ENCODE data around the gene TMEM132E.

The TMEM132E gene

DNA sequence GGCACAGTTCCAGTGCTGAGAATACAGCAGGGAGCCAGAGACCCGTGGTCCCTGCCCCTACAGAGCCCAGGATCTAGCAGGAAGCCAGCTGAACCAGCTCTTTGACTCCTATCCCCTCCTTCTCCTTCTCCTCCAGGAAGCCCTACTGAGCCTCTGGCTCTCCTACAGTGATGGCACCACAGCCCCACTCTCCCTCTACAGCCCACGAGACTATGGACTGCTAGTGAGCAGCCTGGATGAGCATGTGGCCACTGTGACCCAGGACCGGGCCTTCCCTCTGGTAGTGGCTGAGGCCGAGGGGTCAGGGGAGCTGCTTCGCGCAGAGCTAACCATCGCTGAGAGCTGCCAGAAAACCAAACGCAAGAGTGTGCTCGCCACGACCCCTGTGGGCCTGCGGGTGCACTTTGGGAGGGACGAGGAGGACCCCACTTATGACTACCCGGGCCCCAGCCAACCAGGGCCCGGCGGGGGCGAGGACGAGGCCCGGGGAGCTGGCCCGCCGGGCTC lies 57.7 kb downstream of the TMEM132E start:
- DNase-seq = no peak

- DNase-seq = peak; percentile 89
Measured at GRCh38 chr17:34637548-34638525, 58.5 kb downstream of the TMEM132E start.

DNA sequence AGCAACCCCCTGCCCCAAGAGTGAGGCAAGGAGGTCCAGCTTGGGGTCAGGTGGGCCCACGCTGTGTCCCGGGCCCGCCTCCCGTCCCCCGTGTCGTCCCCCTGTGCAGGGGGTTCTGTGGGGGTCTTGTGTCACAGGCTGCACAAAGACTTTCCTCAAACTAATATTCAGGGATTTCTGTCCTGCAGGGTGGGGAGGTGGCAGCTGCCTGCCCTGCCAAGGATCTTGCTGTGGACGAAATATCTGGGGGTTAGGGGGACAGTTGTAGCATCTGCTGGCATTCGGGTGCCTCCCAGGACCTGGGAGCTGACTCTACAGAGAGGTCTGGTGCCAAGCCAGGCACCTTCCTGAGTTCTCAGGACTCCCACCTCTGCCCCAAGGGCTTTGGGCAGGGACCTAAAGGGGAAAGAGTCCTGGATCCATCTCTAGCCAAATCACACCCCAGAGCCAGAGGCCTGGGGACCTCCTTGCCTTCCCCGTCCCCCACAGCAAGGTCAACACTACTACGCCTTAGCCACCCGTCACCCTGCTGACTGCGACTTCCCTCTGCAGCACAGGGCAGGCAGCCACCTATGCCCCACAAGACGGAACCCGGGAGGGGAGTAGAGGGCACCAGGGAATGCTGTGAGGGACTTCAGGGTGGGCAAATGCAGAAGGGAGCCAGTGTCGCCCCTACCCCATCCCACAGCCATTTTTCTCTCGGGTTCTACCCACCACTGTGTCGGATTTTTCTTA lies 59.3 kb downstream of the TMEM132E start:
- no peak for DNase-seq

GRCh38 chr17:34639706-34640425 lies 60.5 kb downstream of the TMEM132E start:
- DNase-seq = no peak

- no peak for DNase-seq
Measured at GRCh38 chr17:34641368-34641767, 62.0 kb downstream of the TMEM132E start.

DNA sequence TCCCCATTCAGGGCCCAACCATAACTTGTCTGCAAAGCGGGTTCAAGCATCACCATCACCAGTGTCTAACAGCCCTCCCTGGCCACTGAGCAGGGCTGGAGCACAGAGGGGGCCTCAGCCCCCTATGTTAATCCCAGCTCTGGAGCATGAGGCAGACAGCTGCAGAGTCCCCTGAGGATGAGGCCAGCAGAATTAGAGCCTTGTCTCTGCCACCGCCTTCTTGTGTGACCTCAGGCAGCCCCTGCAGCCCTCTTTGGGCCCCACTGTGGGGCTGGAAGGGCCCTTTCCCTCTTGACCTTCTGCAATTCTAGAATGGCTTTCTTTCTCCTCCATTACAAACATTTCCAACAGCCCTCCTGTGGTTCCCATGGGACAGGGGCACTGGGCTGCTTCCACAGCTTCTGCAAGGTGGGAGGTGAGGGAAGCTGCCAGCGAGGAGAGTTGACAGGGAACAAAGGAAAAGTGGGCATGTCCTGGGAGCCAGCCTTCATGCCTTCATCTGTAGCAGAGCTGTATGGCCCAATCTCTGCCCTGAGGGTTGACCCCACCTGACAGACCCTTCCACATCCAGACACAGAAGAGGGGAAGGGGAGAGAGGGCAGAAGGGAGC lies 65.7 kb downstream of the TMEM132E start:
- no peak for DNase-seq

DNA sequence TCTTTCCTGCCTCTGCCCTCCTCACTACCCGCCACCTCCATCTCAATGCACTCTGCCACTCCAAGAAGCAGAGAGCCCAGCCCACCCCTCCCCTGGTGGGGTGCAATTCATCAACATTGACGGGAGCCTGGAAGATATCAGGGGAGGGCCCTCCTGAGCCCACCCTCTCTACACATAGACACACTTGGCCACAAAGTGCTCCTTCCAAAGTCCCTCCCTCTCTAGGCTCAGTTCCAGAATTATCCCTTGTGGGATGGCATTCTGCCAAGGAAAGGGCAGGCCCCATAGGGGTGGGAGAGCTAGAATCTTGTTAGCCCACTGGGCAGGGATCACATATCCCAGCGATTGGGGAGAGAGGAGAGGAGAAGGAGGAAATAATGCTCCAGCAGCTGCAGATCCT lies 66.2 kb downstream of the TMEM132E start:
- DNase-seq = peak; percentile 92

- DNase-seq = peak; percentile 67
Measured at GRCh38 chr17:34647511-34647910, 68.1 kb downstream of the TMEM132E start.

GRCh38 chr17:34650051-34650750 lies 70.8 kb downstream of the TMEM132E start:
- DNase-seq = no peak

DNA sequence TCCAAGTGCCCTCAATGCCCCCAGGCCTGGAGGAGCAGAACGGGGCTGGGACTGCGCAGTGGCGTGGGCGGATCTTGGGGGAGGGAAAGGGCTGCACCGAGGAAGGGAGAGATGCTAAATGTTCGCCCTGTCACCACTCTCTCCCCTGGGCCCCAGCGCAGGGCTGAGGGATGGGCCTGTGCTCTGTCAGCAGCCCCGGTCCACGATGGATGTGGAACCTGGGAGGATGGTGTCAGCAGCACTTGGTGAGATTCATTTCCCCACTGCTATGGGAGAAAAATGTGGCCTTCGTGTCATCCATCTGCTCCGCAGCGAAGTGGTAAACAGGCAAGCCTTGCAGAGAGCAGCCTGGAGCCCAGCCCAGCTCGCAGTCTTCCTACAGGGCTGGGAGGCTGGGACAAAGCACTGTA lies 72.0 kb downstream of the TMEM132E start:
- no peak for DNase-seq

DNA sequence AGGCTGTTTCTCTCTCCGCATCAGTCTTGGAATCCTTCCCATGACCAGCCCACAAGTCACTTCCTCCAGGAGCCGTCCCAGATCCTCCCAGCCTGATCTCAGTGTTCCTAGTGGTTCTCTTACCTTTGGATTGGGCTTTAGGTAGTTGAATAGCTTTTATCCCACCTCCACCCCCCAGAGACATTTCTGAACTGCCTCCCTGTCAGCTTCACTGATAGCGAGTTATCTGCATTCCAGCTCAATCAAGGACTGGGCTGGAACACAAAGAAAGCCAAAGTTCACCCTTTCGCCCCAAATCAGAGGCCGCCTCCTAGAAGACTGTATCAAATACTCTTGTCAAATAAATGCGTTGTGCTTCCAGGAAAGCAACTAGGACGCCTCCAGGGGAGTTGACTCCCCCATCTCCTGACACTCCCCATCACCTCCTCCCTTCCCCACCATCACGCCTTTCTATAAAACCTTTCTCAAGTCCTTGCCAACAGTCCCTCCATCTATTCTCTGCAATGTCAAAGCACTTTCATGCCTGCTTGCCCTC lies 72.7 kb downstream of the TMEM132E start:
- no peak for DNase-seq

GRCh38 chr17:34653511-34653910 lies 74.1 kb downstream of the TMEM132E start:
- DNase-seq = no peak

GRCh38 chr17:34654276-34654880 lies 75.0 kb downstream of the TMEM132E start:
- peak; percentile 33 for DNase-seq

DNA sequence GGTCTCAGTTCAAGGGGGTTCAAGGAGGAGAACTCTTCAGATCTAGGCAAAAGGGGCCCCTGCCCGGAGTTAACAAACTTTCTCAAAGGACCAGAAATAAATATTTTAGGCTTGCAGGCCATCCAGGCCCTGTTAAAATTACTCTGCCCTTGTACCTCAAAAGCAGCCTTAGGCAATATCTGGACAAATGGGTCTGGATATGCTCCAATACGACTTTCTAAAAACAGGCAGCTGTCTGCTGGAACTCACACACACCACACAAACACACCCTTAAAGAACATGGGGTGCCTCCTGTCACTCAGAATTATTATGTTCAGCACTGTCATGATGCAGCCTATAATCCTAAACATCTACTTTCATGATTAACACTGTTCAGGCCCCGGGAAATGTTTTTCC lies 75.5 kb downstream of the TMEM132E start:
- no peak for DNase-seq

GRCh38 chr17:34656801-34657200 lies 77.4 kb downstream of the TMEM132E start:
- no peak for DNase-seq

GRCh38 chr17:34658811-34659560 lies 79.6 kb downstream of the TMEM132E start:
- DNase-seq = no peak

DNA sequence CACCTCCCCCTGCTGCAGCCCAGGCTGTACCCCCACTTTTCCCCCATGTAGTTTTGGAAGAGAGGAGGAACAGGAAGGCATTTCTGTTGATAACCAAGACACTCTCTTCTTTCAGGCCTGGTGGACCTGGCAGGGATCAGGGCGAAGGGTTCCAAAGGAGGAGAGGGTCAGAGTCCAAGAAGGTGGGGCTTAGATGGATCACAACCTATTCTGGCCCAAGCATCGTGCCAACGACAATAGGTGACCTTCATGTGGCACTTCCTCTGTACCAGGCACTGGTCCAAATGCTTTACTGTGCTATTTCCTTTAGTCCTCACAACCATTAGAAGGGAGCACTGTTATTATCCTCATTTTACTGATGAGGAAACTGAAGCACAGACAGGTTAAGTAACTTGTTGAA lies 84.3 kb downstream of the TMEM132E start:
- no peak for DNase-seq

- DNase-seq = no peak
Measured at GRCh38 chr17:34665150-34665806, 85.9 kb downstream of the TMEM132E start.

- DNase-seq = no peak
Measured at GRCh38 chr17:34665819-34666763, 86.7 kb downstream of the TMEM132E start.
